NOMO-1 treated with dmso at 0.1 percent for 144 hours (cell line): ENCODE measurements around the gene CDK5.

Source experiments
- DNase-seq: peaks from one replicate; lab custom pipeline; 2025; ENCODE audit not compliant: unreplicated experiment; lab: John Stamatoyannopoulos, UW

CDK5 gene

DNA sequence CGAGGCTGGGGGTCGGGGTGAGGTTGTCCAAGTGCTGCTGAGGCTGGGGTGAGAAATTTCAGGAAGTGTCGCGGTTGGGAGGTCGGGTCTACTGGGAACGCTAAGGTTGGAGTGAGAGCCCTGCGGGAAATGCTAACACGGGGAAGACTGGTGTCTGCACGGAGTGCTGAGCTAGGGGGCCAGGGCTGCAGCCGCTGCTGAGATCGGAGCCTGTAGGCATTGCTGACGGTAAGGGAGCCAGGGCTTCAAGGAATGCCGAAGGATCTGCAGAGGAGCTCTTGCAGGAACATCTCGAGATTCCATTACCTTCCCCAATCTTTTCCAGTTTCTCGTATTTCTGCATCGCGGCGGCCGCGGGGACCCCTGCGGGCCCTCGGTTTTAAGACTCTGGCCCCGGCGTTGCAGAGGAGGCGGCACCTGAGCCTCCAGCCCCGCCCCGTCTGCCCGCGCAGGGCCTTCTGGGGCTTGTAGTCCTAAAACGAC is at the start of gene CDK5:
CDK5 (minus strand) TSS at position 392 of the 483 bp plus-strand sequence; CDS start at position 343, 49 bp downstream.
- no peak for DNase-seq

- no peak for DNase-seq
Measured at GRCh38 chr7:151104411-151105235, 46.9 kb upstream of the CDK5 start.

GRCh38 chr7:151103973-151104372 is 46.3 kb upstream of the CDK5 start:
- no peak for DNase-seq

DNA sequence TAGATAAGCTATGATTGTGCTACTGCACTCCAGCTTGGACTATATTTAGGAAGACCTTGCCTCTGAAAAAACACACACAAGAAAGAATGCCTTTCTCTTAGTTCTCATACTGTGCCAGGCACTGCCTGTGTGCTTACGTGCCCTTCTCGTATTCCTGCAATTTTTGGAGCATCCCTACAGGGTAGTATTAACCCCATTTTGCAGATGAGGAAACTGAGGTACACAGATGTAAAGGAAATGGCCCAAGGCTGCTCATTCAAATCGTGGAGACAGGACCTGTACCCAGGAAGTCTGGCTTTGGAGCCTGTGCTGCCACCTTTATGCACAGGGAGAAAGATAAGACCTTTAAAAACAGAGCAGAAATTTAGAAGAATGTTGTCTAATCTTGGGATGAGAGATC is 45.3 kb upstream of the CDK5 start:
- no peak for DNase-seq

DNA sequence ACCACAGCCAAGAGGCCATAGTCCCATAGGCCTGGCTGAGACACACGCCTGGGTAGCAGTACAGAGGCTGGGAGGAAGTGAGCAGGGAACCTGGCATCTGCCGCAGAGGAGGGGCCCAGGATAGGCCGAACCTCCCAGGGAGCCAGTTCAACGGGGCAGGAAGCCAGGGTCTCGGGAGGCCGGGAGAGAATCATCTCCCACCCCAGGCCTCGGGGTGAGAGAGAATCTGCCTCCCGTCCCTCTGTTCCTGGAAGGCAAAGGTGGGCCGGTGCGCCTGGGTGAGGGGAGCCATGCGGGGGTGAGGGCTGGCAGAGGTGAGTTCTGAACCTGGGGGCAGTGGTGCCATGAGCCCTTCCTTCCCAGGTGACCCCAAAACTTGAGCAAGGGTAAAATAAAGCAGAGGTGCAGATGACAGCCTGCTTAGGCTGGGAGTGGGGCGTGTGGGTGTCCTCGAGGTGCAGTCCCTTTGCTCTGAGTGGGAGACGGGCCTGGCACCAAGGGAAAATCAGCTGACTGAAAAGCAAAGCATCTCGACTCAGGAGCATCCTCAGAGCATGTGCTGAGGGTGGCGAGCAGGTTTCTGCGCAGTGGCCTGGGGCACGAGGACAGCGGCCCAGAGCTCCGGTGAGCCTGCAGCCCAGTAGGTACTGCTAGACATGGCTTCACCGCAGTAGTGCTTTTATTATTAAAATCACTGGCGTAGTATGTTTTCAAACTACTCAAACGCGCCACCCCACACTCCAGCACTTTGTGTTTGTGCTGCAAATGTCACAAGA is 44.1 kb upstream of the CDK5 start:
- no peak for DNase-seq

- DNase-seq: no peak
Measured at GRCh38 chr7:151100921-151101320, 43.2 kb upstream of the CDK5 start.

DNA sequence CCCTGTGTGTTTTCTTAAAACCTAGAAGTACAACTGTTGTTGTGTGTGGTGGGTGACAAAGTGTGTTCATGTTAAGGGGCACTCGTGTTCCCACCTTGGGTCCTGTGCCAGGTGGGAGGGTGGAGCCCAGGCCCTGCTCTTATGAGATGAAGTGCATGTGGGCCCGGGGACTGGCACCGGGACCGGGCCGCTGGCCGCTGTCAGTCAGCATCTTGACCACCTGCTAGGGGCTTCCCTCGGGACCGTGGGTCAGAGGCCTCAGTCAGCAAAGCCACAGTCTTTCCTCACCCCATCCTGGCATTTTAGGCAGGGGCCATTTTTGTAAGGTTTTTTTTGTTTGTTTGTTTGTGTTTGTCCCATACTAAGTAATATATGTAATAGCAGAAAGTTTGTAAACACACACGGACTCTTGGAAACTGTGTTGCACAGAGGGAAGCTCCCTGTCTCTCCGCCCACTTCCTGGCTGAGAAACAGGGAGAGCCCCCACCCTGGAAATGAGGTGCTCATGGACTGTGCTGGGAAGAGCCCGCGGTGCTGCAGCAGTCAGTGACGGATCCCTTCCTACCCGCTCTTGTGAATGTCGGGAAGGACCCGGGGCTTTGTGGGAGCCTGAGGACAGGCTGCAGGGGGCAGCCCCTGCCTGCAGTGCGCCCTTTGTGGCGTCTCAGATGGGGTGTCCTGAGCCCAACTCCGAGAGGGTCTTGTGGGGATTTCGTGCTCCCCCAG is 42.0 kb upstream of the CDK5 start:
- DNase-seq: no peak

DNA sequence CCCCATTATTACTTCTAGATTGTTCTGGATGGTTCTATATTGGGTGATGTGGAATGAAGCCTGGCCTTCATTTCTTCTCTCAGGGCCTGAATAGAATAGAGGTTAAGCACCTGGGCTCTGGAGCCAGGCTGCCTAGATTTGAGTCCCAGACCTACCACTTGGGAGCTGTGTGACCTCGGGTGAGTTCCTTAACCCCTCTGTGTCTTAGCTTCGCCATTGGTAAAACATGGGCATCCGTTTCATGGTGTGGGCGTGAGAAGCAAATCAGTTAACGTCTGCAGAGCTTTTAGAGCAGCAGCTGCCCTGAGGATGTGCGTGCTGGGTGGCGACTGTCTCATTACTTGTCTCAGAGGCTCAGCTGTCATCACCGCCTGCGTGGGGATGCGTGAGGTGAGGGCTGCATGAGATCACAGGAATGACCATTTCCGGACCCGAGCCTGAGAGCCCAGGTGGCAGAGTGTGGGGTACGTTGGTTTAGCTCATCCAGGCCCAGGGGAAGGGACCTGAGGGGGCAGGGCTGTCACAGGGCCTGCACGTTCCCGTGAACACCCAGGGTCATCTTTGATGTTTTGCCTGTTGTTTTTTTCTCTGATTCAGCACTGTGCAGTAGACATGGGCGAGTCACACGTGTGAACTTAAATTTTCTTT is 38.3 kb upstream of the CDK5 start:
- no peak for DNase-seq

DNA sequence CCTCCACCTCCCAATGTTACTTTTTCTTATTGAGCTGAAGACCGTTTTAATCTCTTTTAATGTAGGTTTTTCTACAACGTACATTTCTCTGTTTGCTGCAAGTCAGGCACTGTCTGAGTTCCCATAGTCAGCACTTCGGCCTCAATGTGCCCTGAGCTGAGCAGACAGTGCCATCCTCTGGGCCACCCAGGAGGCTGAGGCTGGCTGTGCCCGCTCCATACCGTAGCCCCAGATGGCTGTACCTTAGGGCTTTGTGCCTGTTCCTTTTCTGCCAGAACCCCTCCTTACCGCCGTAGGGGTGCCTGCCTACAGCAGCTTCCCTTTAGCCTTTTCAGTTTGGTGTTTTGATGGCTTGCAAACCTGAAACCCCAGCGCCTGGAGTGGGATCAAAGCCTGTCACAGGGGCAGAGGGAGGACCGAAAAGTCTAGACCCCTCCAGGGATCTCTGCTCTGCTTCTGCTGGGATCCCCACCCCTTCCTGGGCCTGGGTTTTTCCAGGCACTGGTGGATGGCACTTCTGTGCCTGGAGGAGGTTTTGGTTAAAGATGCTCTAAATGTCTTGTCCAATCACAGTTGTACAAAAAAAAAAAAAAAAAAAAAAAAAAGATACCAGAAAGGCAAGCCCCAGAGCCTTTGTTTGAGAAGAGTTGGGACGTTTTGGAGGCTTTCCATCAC is 37.6 kb upstream of the CDK5 start:
- DNase-seq: no peak

DNA sequence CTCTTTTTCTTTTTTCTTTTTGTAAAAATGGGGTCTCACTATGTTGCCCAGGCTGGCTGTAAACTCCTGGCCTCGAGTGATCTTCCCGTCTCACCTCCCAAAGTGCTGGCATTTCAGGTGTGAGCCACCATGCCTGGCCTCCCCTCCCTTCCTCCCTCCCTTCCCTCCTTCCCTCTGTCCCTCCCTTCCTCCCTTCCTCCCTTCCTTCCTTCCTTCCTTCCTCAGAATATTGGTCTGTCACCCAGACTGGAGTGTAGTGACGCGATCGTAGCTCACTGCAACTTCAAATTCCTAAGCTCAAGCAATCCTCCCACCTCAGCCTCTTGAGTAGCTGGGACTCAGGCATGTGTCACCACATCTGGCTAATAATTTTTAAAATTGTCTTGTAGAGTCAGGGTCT is 37.0 kb upstream of the CDK5 start:
- DNase-seq: no peak

- DNase-seq: no peak
Measured at GRCh38 chr7:151093748-151094147, 36.1 kb upstream of the CDK5 start.

DNA sequence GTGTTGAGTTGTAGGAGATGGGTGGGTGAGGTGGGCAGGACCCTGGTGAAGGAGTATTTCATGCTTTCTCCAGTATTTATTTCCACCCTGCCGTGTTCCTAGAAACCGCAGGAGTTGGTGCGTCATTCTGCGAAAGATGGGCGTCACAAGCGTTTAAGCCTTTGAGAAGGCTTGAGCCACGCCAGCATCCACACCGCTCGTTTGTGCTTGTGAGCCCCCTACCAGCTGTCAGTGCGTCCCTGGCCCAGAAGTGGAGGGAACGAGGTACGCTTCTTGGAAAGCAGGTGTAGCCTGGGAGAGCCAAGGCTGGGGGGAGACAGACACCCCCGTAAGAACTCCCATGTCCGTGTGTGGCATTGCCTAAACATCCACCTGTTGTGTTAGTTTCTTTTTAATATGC is 34.3 kb upstream of the CDK5 start:
- no peak for DNase-seq

DNA sequence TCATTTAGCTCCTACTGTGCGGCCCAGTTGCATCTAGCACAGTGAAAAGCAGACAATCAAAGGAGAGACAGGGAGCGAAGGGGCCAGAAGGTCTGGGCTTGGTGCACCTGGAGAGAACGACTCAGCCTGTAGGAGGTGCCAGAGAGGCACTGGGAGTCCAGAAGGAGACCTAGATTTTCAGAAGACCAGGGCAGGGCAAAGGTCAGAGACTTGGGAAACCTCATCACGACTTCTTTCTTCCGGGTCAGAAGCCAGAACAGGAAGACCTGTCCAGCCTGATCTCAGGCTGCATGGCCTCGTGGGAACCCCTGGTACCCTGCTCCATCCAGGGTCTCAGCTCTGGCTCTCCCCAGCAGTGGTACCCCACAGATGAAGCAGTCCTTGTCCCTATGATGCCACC is 33.7 kb upstream of the CDK5 start:
- DNase-seq: no peak

GRCh38 chr7:151091003-151091402 is 33.3 kb upstream of the CDK5 start:
- no peak for DNase-seq

- no peak for DNase-seq
Measured at GRCh38 chr7:151089893-151090730, 32.4 kb upstream of the CDK5 start.

DNA sequence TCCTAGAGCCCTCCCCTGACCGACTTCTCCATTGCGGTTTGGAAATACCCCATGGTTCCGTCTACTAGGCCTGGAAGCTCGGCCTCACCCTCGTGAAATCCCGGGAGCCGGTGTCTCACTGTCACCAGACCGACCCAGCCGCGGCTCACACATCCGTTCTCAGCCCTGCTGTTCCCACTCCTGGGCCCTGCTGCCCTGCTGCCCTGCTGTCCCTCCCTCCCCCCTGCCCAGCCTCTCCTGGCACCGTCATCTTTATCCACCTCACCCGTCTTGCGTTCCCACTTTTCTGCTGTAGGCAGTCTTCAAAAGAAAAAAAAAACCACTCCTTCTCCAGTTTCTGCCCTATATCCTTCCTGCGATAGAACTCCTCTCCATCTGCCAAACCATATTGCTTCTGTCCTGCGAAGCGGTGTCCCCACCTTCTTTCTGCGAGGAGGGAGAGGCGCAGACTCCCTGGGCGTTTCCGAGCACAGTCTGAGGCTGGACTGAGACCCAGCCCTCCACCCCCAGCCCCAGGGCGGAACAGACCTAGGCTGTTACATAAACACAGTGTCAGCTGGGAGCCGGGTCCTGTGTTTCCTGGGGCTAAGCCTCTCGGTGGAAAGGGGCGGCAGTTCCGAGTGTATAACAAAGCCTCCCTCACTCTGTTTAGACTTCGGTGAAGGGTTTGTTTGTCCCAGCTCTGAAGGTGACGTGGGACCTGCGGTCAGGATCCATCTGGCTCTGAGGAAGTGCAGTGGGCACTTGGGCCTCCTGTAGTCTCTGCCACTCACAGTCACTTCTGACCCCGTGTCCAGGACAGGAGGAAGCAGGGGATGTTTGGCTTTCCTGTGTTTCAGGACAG is 31.4 kb upstream of the CDK5 start:
- no peak for DNase-seq

DNA sequence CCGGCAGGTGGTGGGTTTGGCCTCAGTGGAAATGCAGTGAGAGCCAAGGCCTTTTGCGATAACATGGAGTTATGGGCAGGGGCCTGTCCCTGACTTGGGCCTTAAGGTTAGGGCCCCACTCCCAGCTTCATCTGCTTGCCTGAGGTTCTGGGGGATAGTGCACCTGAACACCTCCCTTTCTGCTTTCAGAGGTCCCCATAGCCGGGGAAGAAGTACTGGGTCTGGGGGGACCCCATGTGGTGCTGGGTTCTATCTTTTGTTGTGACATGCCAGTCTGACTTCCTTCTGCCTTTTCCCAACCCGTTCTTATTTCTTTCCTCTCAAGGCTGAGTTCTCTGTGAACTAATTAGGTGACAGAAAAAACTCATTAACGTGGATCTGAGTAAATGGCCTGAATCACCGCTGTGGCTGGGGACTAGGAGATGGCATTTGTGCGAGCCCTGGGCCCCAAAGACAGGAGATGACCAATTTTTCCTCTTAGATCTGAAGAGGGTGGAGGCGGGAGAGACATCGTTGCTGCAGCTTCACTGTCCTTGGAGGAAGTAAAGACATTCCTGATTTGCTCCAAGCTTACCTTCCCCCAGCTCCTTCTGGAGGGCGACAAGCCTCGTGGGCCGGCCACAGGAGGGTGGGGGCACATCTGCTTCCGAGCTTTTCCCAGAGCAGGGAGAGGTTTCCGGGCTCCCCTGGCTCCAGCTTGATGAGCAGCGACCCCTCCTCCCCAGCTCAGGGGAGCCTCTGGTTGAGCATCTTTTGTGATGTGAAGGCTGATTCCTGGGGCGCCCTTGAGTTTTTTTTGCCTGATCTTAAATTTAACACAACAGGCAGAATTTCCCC is 30.5 kb upstream of the CDK5 start:
- no peak for DNase-seq
